SK-N-SH (cell line): ENCODE measurements around the gene SRA1. TPM values are rescaled to one million over a fixed set of nuclear protein-coding genes. Genes with fewer than 3 reads are reported as not detected.

ENCODE experiments used
- CTCF ChIA-PET: fragments of 300-600, 350-600 bp; formaldehyde crosslinking; extraction: SDS; loops from one replicate; lab custom pipeline; 2021; lab: Yijun Ruan, JAX
- POLR2A ChIA-PET: fragments of 350-600 bp; sonication (Branson Sonifier 250); formaldehyde crosslinking; extraction: SDS; loops from one replicate; lab custom pipeline; 2020; ENCODE audit warnings: antibody characterized with exemption, inconsistent platforms; lab: Yijun Ruan, JAX
- DNase-seq: peaks from one replicate; pipeline ENCODE4 v3.0.0; 2012
- H2AFZ ChIP-seq: fragments of 200-600 bp; sonication (generic); 2 replicates; pipeline ENCODE4 v1.8.1; 2016; ENCODE audit warnings: antibody characterized with exemption, mild to moderate bottlenecking, low read depth
- H3F3A ChIP-seq: fragments of 200-600 bp; sonication (generic); replicated peaks from 2 replicates; pipeline ENCODE3; 2016; ENCODE audit warnings: antibody characterized with exemption, mild to moderate bottlenecking; ENCODE audit not compliant: insufficient read depth
- H3K27ac ChIP-seq, 2 experiments: fragments of 200-500 bp in 1 of 2; fragments of 200-600 bp in 1 of 2; sonication (Bioruptor generic) in 1 of 2; sonication (generic), shearing (Covaris generic) in 1 of 2; 2 replicates each; pipeline versions ENCODE4 v1.5.1 to v1.6.1; 2014 to 2016; ENCODE audit warnings: low read depth in 2 of 2, inconsistent platforms in 1 of 2, low read length in 1 of 2, mild to moderate bottlenecking in 1 of 2, mixed read lengths in 1 of 2
- H3K27me3 ChIP-seq: fragments of 200-600 bp; sonication (generic), shearing (Covaris generic); 2 replicates; pipeline ENCODE4 v1.6.1; 2016; ENCODE audit warnings: mixed run types; ENCODE audit not compliant: insufficient read depth
- H3K36me3 ChIP-seq, 2 experiments: fragments of 200-500 bp in 1 of 2; fragments of 200-600 bp in 1 of 2; sonication (Bioruptor generic) in 1 of 2; sonication (generic) in 1 of 2; replicated peaks in 1 of 2; 2 replicates each; pipeline versions ENCODE3 to v1.5.1; 2014 to 2016; ENCODE audit warnings: low read length in 1 of 2, mild to moderate bottlenecking in 1 of 2; ENCODE audit not compliant: insufficient read depth in 2 of 2, control insufficient read depth in 1 of 2
- H3K4me1 ChIP-seq, 2 experiments: fragments of 200-500 bp in 1 of 2; fragments of 200-600 bp in 1 of 2; sonication (Bioruptor generic) in 1 of 2; sonication (generic), shearing (Covaris generic) in 1 of 2; 2 replicates each; pipeline versions ENCODE4 v1.5.1 to v1.6.1; 2014 to 2016; ENCODE audit warnings: low read depth in 1 of 2, low read length in 1 of 2, mixed run types in 1 of 2; ENCODE audit not compliant: insufficient read depth in 2 of 2, control insufficient read depth in 1 of 2
- H3K4me2 ChIP-seq: fragments of 200-600 bp; sonication (generic), shearing (Covaris generic); 2 replicates; pipeline ENCODE4 v1.6.1; 2017; ENCODE audit warnings: mixed run types
- H3K4me3 ChIP-seq, 2 experiments: fragments of 200-500 bp in 1 of 2; fragments of 200-600 bp in 1 of 2; sonication (Bioruptor generic) in 1 of 2; sonication (generic), shearing (Covaris generic) in 1 of 2; 2 replicates each; pipeline versions ENCODE4 v1.5.1 to v1.8.1; 2014 to 2016; ENCODE audit warnings: low read depth in 2 of 2, inconsistent platforms in 1 of 2, low read length in 1 of 2, mild to moderate bottlenecking in 1 of 2, mixed read lengths in 1 of 2, moderate library complexity in 1 of 2
- H3K79me2 ChIP-seq: fragments of 200-600 bp; sonication (generic); 2 replicates; pipeline ENCODE4 v1.8.1; 2017; ENCODE audit warnings: mild to moderate bottlenecking; ENCODE audit not compliant: insufficient read depth
- H3K9ac ChIP-seq: fragments of 200-600 bp; sonication (generic); 2 replicates; pipeline ENCODE4 v1.6.1; 2017; ENCODE audit warnings: mixed run types
- H3K9me2 ChIP-seq: fragments of 200-600 bp; sonication (generic); 2 replicates; pipeline ENCODE4 v1.6.1; 2017; ENCODE audit warnings: mixed run types
- H3K9me3 ChIP-seq: fragments of 200-600 bp; sonication (generic); 2 replicates; pipeline ENCODE4 v1.6.1; 2017; ENCODE audit warnings: mixed run types, mild to moderate bottlenecking, moderate library complexity
- H4K20me1 ChIP-seq: fragments of 200-600 bp; sonication (generic); 2 replicates; pipeline ENCODE4 v1.6.1; 2017; ENCODE audit warnings: mild to moderate bottlenecking, mixed run types; ENCODE audit not compliant: insufficient read depth
- CTCF ChIP-seq: fragments of 200-600 bp; sonication (generic); IDR thresholded peaks from 2 replicates; pipeline ENCODE4 v1.6.1; 2017; ENCODE audit warnings: antibody characterized with exemption, mild to moderate bottlenecking, moderate library complexity
- ELF1 ChIP-seq: IDR thresholded peaks from 2 replicates; pipeline ENCODE4 v1.4.0; 2012
- REST ChIP-seq: IDR thresholded peaks from 2 replicates; pipeline ENCODE4 v1.6.1; 2012; ENCODE audit warnings: mild to moderate bottlenecking, low read depth, low read length, moderate library complexity
- TEAD4 ChIP-seq: IDR thresholded peaks from 2 replicates; pipeline ENCODE4 v1.4.0; 2012; ENCODE audit warnings: mild to moderate bottlenecking, borderline replicate concordance; ENCODE audit not compliant: insufficient read depth
- WGBS: methylation state at CpG from one replicate; pipeline ENCODE4 v1.1.6; 2017; ENCODE audit warnings: low lambda C conversion rate; 5-methylcytosine and 5-hydroxymethylcytosine counted together
- polyA plus RNA-seq, 3 experiments: library from polyadenylated mRNA; depleted of rRNA; stranded (reverse); fragments of >200 nt; gene quantifications; 2 replicates each; pipeline ENCODE4 v1.2.3, GENCODE V29; 2012

Gene SRA1
- polyA plus RNA-seq, 1 of the 3 experiments (the other 2 are of a cell fraction) = 35.9 TPM

GRCh38 chr5:140545606-140546005 is 11.7 kb downstream of the SRA1 start:
- Histone ChIP-seq H3K9me2 (no peaks in the 10 kb centered on the region), H3K4me2 (no peak overlapping the region)
- TF ChIP-seq CTCF = no peak
- TF ChIP-seq, all 33 proteins: peak for 0
- peaks cover 37% of the 10 kb centered on the region for H3F3A ChIP-seq
- H3K36me3 ChIP-seq = peaks cover 41 to 43% of the 10 kb centered on the region in 2 experiments
- H3K4me3 ChIP-seq = no peak overlapping the region
- no peak overlapping the region for H3K27ac ChIP-seq
- no peak for DNase-seq
- H3K4me1 ChIP-seq = peaks cover 8 to 41% of the 10 kb centered on the region in 2 experiments; a peak in 3 of 4 replicates
- H3K9me3 ChIP-seq = no peaks in the 10 kb centered on the region
- peaks cover 8% of the 10 kb centered on the region; the same call in 1 of the 2 replicates for H3K79me2 ChIP-seq
- H3K27me3 ChIP-seq = no peaks in the 10 kb centered on the region
- ChIA-PET POLR2A (no interaction called here), CTCF (no interaction called here)
- no peak overlapping the region for H2AFZ ChIP-seq
- H3K9ac ChIP-seq = no peak overlapping the region
- no peaks in the 10 kb centered on the region; the same call in 1 of the 2 replicates for H4K20me1 ChIP-seq
- WGBS = 95% methylated on average over 10 of the region's 10 CpGs

- DNase-seq = no peak
- Histone ChIP-seq H2AFZ (no peak overlapping the region), H4K20me1 (no peaks in the 10 kb centered on the region; the same call in 1 of the 2 replicates), H3K36me3 (peaks cover 43 to 44% of the 10 kb centered on the region in 2 experiments), H3K4me1 (peaks cover 8 to 35% of the 10 kb centered on the region in 2 experiments; a peak in 3 of 4 replicates), H3K27ac (no peak overlapping the region), H3K9me2 (no peaks in the 10 kb centered on the region), H3K79me2 (peaks cover 8% of the 10 kb centered on the region; the same call in 1 of the 2 replicates), H3K4me3 (no peak overlapping the region), H3K4me2 (no peak overlapping the region), H3F3A (peaks cover 31% of the 10 kb centered on the region), H3K27me3 (no peaks in the 10 kb centered on the region), H3K9me3 (no peaks in the 10 kb centered on the region), H3K9ac (no peak overlapping the region)
- CTCF ChIA-PET = interaction anchor here (0.7 to 1.2 kb wide), 2 partner anchors 41 to 172 kb away, joined by 3 to 4 read pairs; no protein-coding TSS in a partner anchor
- POLR2A ChIA-PET = interaction anchor here (1.0 kb wide), 1 partner anchor 12 kb away, joined by 3 read pairs; the partner anchor contains the start of gene SRA1
- 96% methylated on average over 7 of the region's 7 CpGs for WGBS
- no peak for TF ChIP-seq TEAD4
- TF ChIP-seq ELF1 = no peak
- TF ChIP-seq REST = no peak
Measured at GRCh38 chr5:140544986-140545385, 12.3 kb downstream of the SRA1 start.
